Astrocyte (in vitro differentiated cells and primary cell): ENCODE data around the gene PODN. TPM values are rescaled to one million over a fixed set of nuclear protein-coding genes. Genes with fewer than 3 reads are reported as not detected.

ENCODE experiments used
- DNase-seq: peaks from one replicate; pipeline ENCODE4 v3.0.0-alpha.2; 2010; ENCODE audit warnings: low read depth
- FAIRE-seq: peaks from 2 replicates; lab custom pipeline; 2011; peaks lifted over from hg19 to GRCh38; lab: Jason Lieb, UNC
- H2AFZ ChIP-seq: 2 replicates; pipeline ENCODE4 v1.6.0; 2012; ENCODE audit warnings: low read depth, low read length, inconsistent platforms
- H3K27ac ChIP-seq: 2 replicates; pipeline ENCODE4 v1.5.1; 2011; ENCODE audit warnings: low read depth, low read length, inconsistent platforms
- H3K27me3 ChIP-seq: 2 replicates; pipeline ENCODE4 v1.6.0; 2011; ENCODE audit warnings: low read length, inconsistent platforms; ENCODE audit not compliant: insufficient read depth
- H3K36me3 ChIP-seq: 2 replicates; pipeline ENCODE4 v1.5.1; 2011; ENCODE audit warnings: low read length, inconsistent platforms; ENCODE audit not compliant: insufficient read depth
- H3K4me1 ChIP-seq: 2 replicates; pipeline ENCODE4 v1.5.1; 2011; ENCODE audit warnings: low read length, inconsistent platforms; ENCODE audit not compliant: insufficient read depth
- H3K4me2 ChIP-seq: 2 replicates; pipeline ENCODE4 v1.6.0; 2012; ENCODE audit warnings: low read length, inconsistent platforms
- H3K4me3 ChIP-seq: 2 replicates; pipeline ENCODE4 v1.5.1; 2011; ENCODE audit warnings: low read depth, mild to moderate bottlenecking, low read length, inconsistent platforms; ENCODE audit not compliant: insufficient read depth
- H3K79me2 ChIP-seq: 2 replicates; pipeline ENCODE4 v1.6.0; 2012; ENCODE audit warnings: mild to moderate bottlenecking, low read length, inconsistent platforms; ENCODE audit not compliant: insufficient read depth
- H3K9ac ChIP-seq: 2 replicates; pipeline ENCODE4 v1.6.0; 2012; ENCODE audit warnings: mild to moderate bottlenecking, low read length, inconsistent platforms
- H3K9me3 ChIP-seq: 2 replicates; pipeline ENCODE4 v1.5.1; 2012; ENCODE audit warnings: low read depth, mild to moderate bottlenecking, low read length, inconsistent platforms; ENCODE audit not compliant: insufficient read depth
- H4K20me1 ChIP-seq: 2 replicates; pipeline ENCODE4 v1.6.0; 2012; ENCODE audit warnings: low read length, inconsistent platforms; ENCODE audit not compliant: insufficient read depth
- H3K27ac Mint-ChIP-seq: one replicate; pipeline ENCODE4 v1.8.0; 2021; ENCODE audit warnings: mild to moderate bottlenecking, mixed read lengths; ENCODE audit not compliant: unreplicated experiment
- H3K27me3 Mint-ChIP-seq: one replicate; pipeline ENCODE4 v1.8.0; 2021; ENCODE audit warnings: low read depth, mixed read lengths; ENCODE audit not compliant: unreplicated experiment
- H3K36me3 Mint-ChIP-seq: one replicate; pipeline ENCODE4 v1.8.0; 2021; ENCODE audit warnings: low read depth, mixed read lengths; ENCODE audit not compliant: unreplicated experiment
- H3K4me1 Mint-ChIP-seq: one replicate; pipeline ENCODE4 v1.8.0; 2021; ENCODE audit warnings: low read depth, mixed read lengths; ENCODE audit not compliant: unreplicated experiment
- H3K4me3 Mint-ChIP-seq: one replicate; pipeline ENCODE4 v1.8.0; 2021; ENCODE audit warnings: mild to moderate bottlenecking, moderate library complexity, mixed read lengths; ENCODE audit not compliant: unreplicated experiment
- H3K9me3 Mint-ChIP-seq: one replicate; pipeline ENCODE4 v1.8.0; 2021; ENCODE audit warnings: mild to moderate bottlenecking, mixed read lengths; ENCODE audit not compliant: unreplicated experiment
- EZH2 ChIP-seq: IDR thresholded peaks from 2 replicates; pipeline ENCODE4 v1.6.1; 2012; ENCODE audit warnings: mild to moderate bottlenecking, low read length, inconsistent platforms; ENCODE audit not compliant: insufficient read depth
- total RNA-seq: library from RNA; stranded (reverse); gene quantifications from 2 replicates; pipeline ENCODE4 v1.2.1, GENCODE V29; 2021
- TF ChIP-seq, protein P1 (sequence below): IDR thresholded peaks from 2 replicates; pipeline ENCODE4 v1.5.1; 2011; ENCODE audit warnings: low read depth, mild to moderate bottlenecking, inconsistent platforms, low read length, moderate library complexity; ENCODE audit not compliant: insufficient read depth

The PODN gene
- total RNA-seq, 1 donor from 2014 or later, result 2.6 TPM

DNA sequence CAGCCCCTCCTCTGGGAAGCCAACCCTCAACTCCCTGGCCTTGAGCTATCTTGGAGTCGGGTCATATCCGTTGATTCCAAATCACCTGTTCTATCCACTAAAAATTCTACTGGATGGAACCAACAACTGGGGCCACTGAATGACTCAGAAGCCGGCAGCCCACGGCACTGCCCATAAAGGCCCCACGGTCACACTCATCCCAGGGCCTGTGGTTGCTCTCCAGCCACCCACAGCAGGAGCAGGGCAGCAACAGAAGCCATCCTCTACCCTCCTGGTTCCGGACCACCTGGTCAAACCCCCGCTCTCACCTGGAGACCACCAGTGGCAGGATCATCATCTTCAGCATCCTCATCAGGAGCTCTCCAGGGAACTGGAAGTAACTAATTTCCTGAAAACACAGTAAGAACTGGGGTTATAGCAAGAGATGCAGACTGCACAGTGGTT is 72.1 kb downstream of the PODN start:
- Histone ChIP-seq H3K27ac (no peak overlapping the region), H3K4me2 (no peak overlapping the region), H3K4me3 (no peak overlapping the region), H3K4me1 (peaks cover 6% of the 10 kb centered on the region), H3K9ac (no peak overlapping the region), H3K36me3 (no peaks in the 10 kb centered on the region), H2AFZ (no peak overlapping the region), H4K20me1 (no peaks in the 10 kb centered on the region), H3K9me3 (no peaks in the 10 kb centered on the region), H3K79me2 (no peaks in the 10 kb centered on the region), H3K27me3 (no peaks in the 10 kb centered on the region)
- no peak overlapping the region for H3K4me3 Mint-ChIP-seq
- DNase-seq (no peak), FAIRE-seq (no peak)
- peaks cover 36% of the 10 kb centered on the region for H3K27me3 Mint-ChIP-seq
- H3K9me3 Mint-ChIP-seq, result peaks cover 9% of the 10 kb centered on the region
- no peak overlapping the region for H3K27ac Mint-ChIP-seq
- no peaks in the 10 kb centered on the region for H3K4me1 Mint-ChIP-seq
- no peaks in the 10 kb centered on the region for H3K36me3 Mint-ChIP-seq
- no peak for TF ChIP-seq EZH2
- TF ChIP-seq, protein P1, sequence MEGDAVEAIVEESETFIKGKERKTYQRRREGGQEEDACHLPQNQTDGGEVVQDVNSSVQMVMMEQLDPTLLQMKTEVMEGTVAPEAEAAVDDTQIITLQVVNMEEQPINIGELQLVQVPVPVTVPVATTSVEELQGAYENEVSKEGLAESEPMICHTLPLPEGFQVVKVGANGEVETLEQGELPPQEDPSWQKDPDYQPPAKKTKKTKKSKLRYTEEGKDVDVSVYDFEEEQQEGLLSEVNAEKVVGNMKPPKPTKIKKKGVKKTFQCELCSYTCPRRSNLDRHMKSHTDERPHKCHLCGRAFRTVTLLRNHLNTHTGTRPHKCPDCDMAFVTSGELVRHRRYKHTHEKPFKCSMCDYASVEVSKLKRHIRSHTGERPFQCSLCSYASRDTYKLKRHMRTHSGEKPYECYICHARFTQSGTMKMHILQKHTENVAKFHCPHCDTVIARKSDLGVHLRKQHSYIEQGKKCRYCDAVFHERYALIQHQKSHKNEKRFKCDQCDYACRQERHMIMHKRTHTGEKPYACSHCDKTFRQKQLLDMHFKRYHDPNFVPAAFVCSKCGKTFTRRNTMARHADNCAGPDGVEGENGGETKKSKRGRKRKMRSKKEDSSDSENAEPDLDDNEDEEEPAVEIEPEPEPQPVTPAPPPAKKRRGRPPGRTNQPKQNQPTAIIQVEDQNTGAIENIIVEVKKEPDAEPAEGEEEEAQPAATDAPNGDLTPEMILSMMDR, result no peak

Other genes starting within 250 kb of the PODN start
- 0.24 and 0.30 TPM in 2 replicates for gene ZYG11A, start 219.5 kb upstream of the PODN start, total RNA-seq
- gene ECHDC2, start 140.5 kb upstream of the PODN start, total RNA-seq, result 6.2 and 9.0 TPM in 2 replicates
- 89.8 and 93.2 TPM in 2 replicates for gene SCP2, start 134.9 kb upstream of the PODN start, total RNA-seq
- not detected in 2 replicates for gene SLC1A7, start 80.4 kb downstream of the PODN start, total RNA-seq
- gene CPT2, start 134.6 kb downstream of the PODN start, total RNA-seq, result 10.4 and 12.7 TPM in 2 replicates
- gene CZIB, start 158.4 kb downstream of the PODN start, total RNA-seq, result 32.3 and 34.5 TPM in 2 replicates
- gene MAGOH, start 176.3 kb downstream of the PODN start, total RNA-seq, result 34.8 and 35.7 TPM in 2 replicates